Sigmoid colon (tissue), 7 donors: ENCODE data around the gene TCP11. TPM values are rescaled to one million over a fixed set of nuclear protein-coding genes. Genes with fewer than 3 reads are reported as not detected.

Experiments used
- DNase-seq: peaks from one replicate; pipeline ENCODE4 v3.0.0-alpha.2; 2019
- H3K27ac ChIP-seq, 4 donors: fragments of 200-600 bp; sonication (generic); one replicate each; pipeline ENCODE4 v1.5.1; 2016 to 2019; ENCODE audit warnings: mild to moderate bottlenecking in 1 of 4
- H3K27me3 ChIP-seq, 3 donors: fragments of 200-600 bp; sonication (generic); one replicate each; pipeline ENCODE4 v1.5.1; 2019; ENCODE audit warnings: mild to moderate bottlenecking in 1 of 3
- H3K36me3 ChIP-seq, 4 donors: fragments of 200-600 bp; sonication (generic); one replicate each; pipeline ENCODE4 v1.5.1; 2016 to 2019
- H3K4me1 ChIP-seq, 4 donors: fragments of 200-600 bp; sonication (generic); one replicate each; pipeline ENCODE4 v1.5.1; 2017 to 2019
- H3K4me3 ChIP-seq, 4 donors: fragments of 200-600 bp; sonication (generic); one replicate each; pipeline ENCODE4 v1.5.1; 2017 to 2019; ENCODE audit warnings: mild to moderate bottlenecking in 2 of 4, moderate library complexity in 1 of 4
- H3K9me3 ChIP-seq, 4 donors: fragments of 200-600 bp in 3 of 4; sonication (generic) in 3 of 4; one replicate each; pipeline versions ENCODE4 v1.5.1 to v1.6.1; 2013 to 2019
- CTCF ChIP-seq, 4 experiments: fragments of 450-650 bp in 3 of 4; fragments of 200-600 bp in 1 of 4; IDR thresholded peaks; one replicate each; pipeline ENCODE4 v1.5.1; 2016 to 2019; ENCODE audit warnings: antibody characterized with exemption in 4 of 4, mild to moderate bottlenecking in 3 of 4, moderate library complexity in 2 of 4
- EP300 ChIP-seq, 4 donors: sonication (generic); formaldehyde crosslinking; IDR thresholded peaks; one replicate each; pipeline ENCODE4 v1.6.1; 2017; ENCODE audit warnings: antibody characterized with exemption in 4 of 4
- POLR2A ChIP-seq, 2 donors: fragments of 450-650 bp; IDR thresholded peaks; one replicate each; pipeline ENCODE4 v1.6.1; 2016; ENCODE audit warnings: antibody characterized with exemption in 2 of 2, mild to moderate bottlenecking in 2 of 2, moderate library complexity in 2 of 2
- POLR2AphosphoS5 ChIP-seq, 4 donors: sonication (generic); formaldehyde crosslinking; IDR thresholded peaks; one replicate each; pipeline ENCODE4 v1.6.1; 2017; ENCODE audit warnings: antibody characterized with exemption in 4 of 4
- WGBS, 2 donors: extraction: QIAGEN DNeasy Blood & Tissue Kit; methylation state at CpG; one replicate each; pipeline ENCODE4 v1.1.7; 2013; 5-methylcytosine and 5-hydroxymethylcytosine counted together
- intact Hi-C: fragments of 100-400 bp; cut with DNase I; formaldehyde crosslinking; loops from one replicate; pipeline ENCODE4 v1.15.1; 2023
- polyA plus RNA-seq, 3 donors: library from polyadenylated mRNA; stranded (reverse); fragments of 200-250 nt; gene quantifications; one replicate each; pipeline ENCODE4 v1.2.3, GENCODE V29; 2013
- total RNA-seq, 4 donors: library from RNA; depleted of rRNA; stranded (reverse); fragments of >200 nt; gene quantifications; one replicate each; pipeline ENCODE4 v1.1.0, GENCODE V29; 2016
- donor health status: healthy with polysubstance abuse.
- donor health status: Bipolar disorder and iron deficiency.
- donor health status: healthy.

TCP11 gene
- total and polyA plus RNA-seq, 7 donors: 0.66 TPM; not detected in 6

- Histone ChIP-seq H3K27ac (peak overlapping the region in 3 of 4 donors; percentile 33 to 68 (median 37)), H3K9me3 (no peaks in the 10 kb centered on the region)
These were observed 40.9 kb upstream of the TCP11 start for GRCh38 chr6:35181933-35182612.

GRCh38 chr6:35181308-35181932 lies 40.3 kb upstream of the TCP11 start:
- H3K4me1 ChIP-seq: peaks cover 0 to 38% (median 26%) of the 10 kb centered on the region in 4 donors
- 57 to 75% methylated on average over 5 of the region's 5 CpGs for WGBS, 2 donors
- peak; percentile 69 for DNase-seq
- no peaks in the 10 kb centered on the region for H3K27me3 ChIP-seq
- TF ChIP-seq POLR2AphosphoS5 (IDR thresholded peaks at IDR 0.05) (no peak), CTCF (IDR thresholded peaks at IDR 0.05) (no peak), POLR2A (IDR thresholded peaks at IDR 0.05) (no peak), EP300 (IDR thresholded peaks at IDR 0.05) (no peak)
- peak overlapping the region in 3 of 4 donors; percentile 33 to 68 (median 37) for H3K27ac ChIP-seq
- H3K36me3 ChIP-seq: no peaks in the 10 kb centered on the region
- intact Hi-C loops: no loop called here
- H3K4me3 ChIP-seq: no peak overlapping the region
- H3K9me3 ChIP-seq: no peaks in the 10 kb centered on the region

More at GRCh38 chr6:35181933-35182612, 40.9 kb upstream of the TCP11 start:
- Histone ChIP-seq H3K36me3 (no peaks in the 10 kb centered on the region), H3K4me1 (peaks cover 0 to 38% (median 26%) of the 10 kb centered on the region in 4 donors), H3K4me3 (peak overlapping the region in 2 of 4 donors; percentile 9 to 17), H3K27me3 (no peaks in the 10 kb centered on the region)
- DNase-seq: peak; percentile 83
- WGBS, 2 donors: 44 to 49% methylated on average over 55 of the region's 55 CpGs
- TF ChIP-seq EP300 (IDR thresholded peaks at IDR 0.05) (no peak), POLR2A (IDR thresholded peaks at IDR 0.05) (no peak), POLR2AphosphoS5 (IDR thresholded peaks at IDR 0.05) (no peak), CTCF (IDR thresholded peaks at IDR 0.05) (no peak)
- intact Hi-C loops: no loop called here

- no peaks in the 10 kb centered on the region for H3K9me3 ChIP-seq
- 59 to 62% methylated on average over 2 of the region's 2 CpGs for WGBS, 2 donors
- no peaks in the 10 kb centered on the region for H3K27me3 ChIP-seq
- intact Hi-C loops: no loop called here
- H3K27ac ChIP-seq: no peak overlapping the region
- H3K36me3 ChIP-seq: no peaks in the 10 kb centered on the region
- DNase-seq: no peak
- H3K4me1 ChIP-seq: peaks cover 0 to 32% (median 20%) of the 10 kb centered on the region in 4 donors
- TF ChIP-seq EP300 (IDR thresholded peaks at IDR 0.05) (no peak), CTCF (IDR thresholded peaks at IDR 0.05) (no peak), POLR2AphosphoS5 (IDR thresholded peaks at IDR 0.05) (no peak), POLR2A (IDR thresholded peaks at IDR 0.05) (no peak)
- no peak overlapping the region for H3K4me3 ChIP-seq
These were observed 38.9 kb upstream of the TCP11 start for GRCh38 chr6:35179901-35180535.

- intact Hi-C loops: no loop called here
- H3K27ac ChIP-seq: no peak overlapping the region
These were observed 38.0 kb upstream of the TCP11 start for GRCh38 chr6:35178932-35179832.

More at GRCh38 chr6:35178932-35179832, 38.0 kb upstream of the TCP11 start:
- H3K9me3 ChIP-seq: no peaks in the 10 kb centered on the region
- TF ChIP-seq CTCF (IDR thresholded peaks at IDR 0.05) (no peak), POLR2A (IDR thresholded peaks at IDR 0.05) (no peak), POLR2AphosphoS5 (IDR thresholded peaks at IDR 0.05) (no peak), EP300 (IDR thresholded peaks at IDR 0.05) (no peak)
- no peak for DNase-seq
- H3K36me3 ChIP-seq: no peaks in the 10 kb centered on the region
- peaks cover 0 to 32% (median 20%) of the 10 kb centered on the region in 4 donors for H3K4me1 ChIP-seq
- H3K27me3 ChIP-seq: no peaks in the 10 kb centered on the region
- 81 to 87% methylated on average over 5 of the region's 5 CpGs for WGBS, 2 donors
- H3K4me3 ChIP-seq: no peak overlapping the region
